Umbilical cord (tissue), 2 donors: ENCODE results near the gene UBASH3A. TPM values are rescaled to one million over a fixed set of nuclear protein-coding genes. Genes with fewer than 3 reads are reported as not detected.
"Not testable (repeated sequence)": the region's sequence is repeated elsewhere in the genome, so short reads cannot be mapped to it uniquely, and the experiment has no call there.

Source experiments
- DNase-seq: peaks from one replicate; pipeline ENCODE4 v3.0.0-alpha.2; 2015; ENCODE audit warnings: low spot score
- total RNA-seq: library from RNA; depleted of rRNA; stranded (reverse); fragments of >200 nt; gene quantifications from one replicate; pipeline ENCODE4 v1.2.3, GENCODE V29; 2014; ENCODE audit warnings: low replicate concordance; ENCODE audit not compliant: insufficient read depth

Gene UBASH3A
- total RNA-seq, 1 donor from 2014 or later: 1.9 TPM

GRCh38 chr21:42467140-42467983 is 63.7 kb downstream of the UBASH3A start:
- DNase-seq: peak; percentile 61

GRCh38 chr21:42468491-42469131 is 64.9 kb downstream of the UBASH3A start:
- DNase-seq: peak; percentile 68

GRCh38 chr21:42469272-42469671 is 65.6 kb downstream of the UBASH3A start:
- DNase-seq: no peak

GRCh38 chr21:42469726-42470125 is 66.0 kb downstream of the UBASH3A start:
- DNase-seq: not testable (repeated sequence)

- DNase-seq: no peak
Measured at GRCh38 chr21:42471206-42471605, 67.5 kb downstream of the UBASH3A start.

- no peak for DNase-seq
Measured at GRCh38 chr21:42471716-42472330, 68.1 kb downstream of the UBASH3A start.

GRCh38 chr21:42472521-42472920 is 68.8 kb downstream of the UBASH3A start:
- no peak for DNase-seq

- DNase-seq: no peak
Measured at GRCh38 chr21:42473498-42474042, 69.9 kb downstream of the UBASH3A start.

- peak; percentile 44 for DNase-seq
Measured at GRCh38 chr21:42474043-42474831, 70.5 kb downstream of the UBASH3A start.

GRCh38 chr21:42475036-42475435 is 71.3 kb downstream of the UBASH3A start:
- DNase-seq: no peak

GRCh38 chr21:42475526-42476387 is 72.1 kb downstream of the UBASH3A start:
- no peak for DNase-seq

GRCh38 chr21:42476388-42477331 is 73.0 kb downstream of the UBASH3A start:
- no peak for DNase-seq

- no peak for DNase-seq
Measured at GRCh38 chr21:42478504-42478903, 74.8 kb downstream of the UBASH3A start.

GRCh38 chr21:42479582-42479981 is 75.9 kb downstream of the UBASH3A start:
- DNase-seq: no peak

- no peak for DNase-seq
Measured at GRCh38 chr21:42480736-42481135, 77.0 kb downstream of the UBASH3A start.

GRCh38 chr21:42481169-42481568 is 77.5 kb downstream of the UBASH3A start:
- DNase-seq: no peak

- DNase-seq: no peak
Measured at GRCh38 chr21:42484966-42485365, 81.3 kb downstream of the UBASH3A start.

GRCh38 chr21:42486072-42486471 is 82.4 kb downstream of the UBASH3A start:
- no peak for DNase-seq

GRCh38 chr21:42486531-42486930 is 82.8 kb downstream of the UBASH3A start:
- no peak for DNase-seq
